ENCODE data around the gene KDR. TPM values are rescaled to one million over a fixed set of nuclear protein-coding genes. Genes with fewer than 3 reads are reported as not detected.

KDR gene
- total RNA-seq, 1 donor from 2014 or later: 1.6 TPM

DNA sequence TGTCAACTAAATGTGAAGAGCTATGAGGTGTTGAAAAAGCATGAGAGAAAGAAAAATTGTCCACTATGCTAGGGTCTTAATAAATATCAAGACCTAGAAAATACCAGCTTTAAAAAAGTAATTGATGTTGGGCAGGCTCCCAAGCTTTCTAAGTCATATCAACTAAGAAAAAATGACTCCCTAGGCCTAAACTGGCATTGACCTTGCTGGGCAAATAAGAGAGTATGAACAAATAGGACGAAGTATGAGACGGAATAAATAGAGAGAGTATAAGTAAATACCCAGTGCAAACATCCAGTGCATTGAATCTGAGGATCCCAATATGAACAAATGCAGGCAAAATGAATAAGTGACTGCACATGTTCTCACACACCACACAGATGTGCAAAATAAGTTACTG lies 3.2 kb downstream of the KDR start:
- no peak overlapping the region for H3K4me3 ChIP-seq (ENCODE audit: low read depth, low read length)
- H3K27me3 ChIP-seq (ENCODE audit: control insufficient read depth, insufficient read depth, low read length): peaks cover 21% of the 10 kb centered on the region
- TF ChIP-seq, protein P1, sequence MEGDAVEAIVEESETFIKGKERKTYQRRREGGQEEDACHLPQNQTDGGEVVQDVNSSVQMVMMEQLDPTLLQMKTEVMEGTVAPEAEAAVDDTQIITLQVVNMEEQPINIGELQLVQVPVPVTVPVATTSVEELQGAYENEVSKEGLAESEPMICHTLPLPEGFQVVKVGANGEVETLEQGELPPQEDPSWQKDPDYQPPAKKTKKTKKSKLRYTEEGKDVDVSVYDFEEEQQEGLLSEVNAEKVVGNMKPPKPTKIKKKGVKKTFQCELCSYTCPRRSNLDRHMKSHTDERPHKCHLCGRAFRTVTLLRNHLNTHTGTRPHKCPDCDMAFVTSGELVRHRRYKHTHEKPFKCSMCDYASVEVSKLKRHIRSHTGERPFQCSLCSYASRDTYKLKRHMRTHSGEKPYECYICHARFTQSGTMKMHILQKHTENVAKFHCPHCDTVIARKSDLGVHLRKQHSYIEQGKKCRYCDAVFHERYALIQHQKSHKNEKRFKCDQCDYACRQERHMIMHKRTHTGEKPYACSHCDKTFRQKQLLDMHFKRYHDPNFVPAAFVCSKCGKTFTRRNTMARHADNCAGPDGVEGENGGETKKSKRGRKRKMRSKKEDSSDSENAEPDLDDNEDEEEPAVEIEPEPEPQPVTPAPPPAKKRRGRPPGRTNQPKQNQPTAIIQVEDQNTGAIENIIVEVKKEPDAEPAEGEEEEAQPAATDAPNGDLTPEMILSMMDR (IDR thresholded peaks at IDR 0.05; ENCODE audit: insufficient read depth, low read length, poor library complexity, severe bottlenecking): no peak
- H3K36me3 ChIP-seq (ENCODE audit: control insufficient read depth, insufficient read depth, low read length): no peaks in the 10 kb centered on the region
- no peak for DNase-seq (ENCODE audit: low read depth)

DNA sequence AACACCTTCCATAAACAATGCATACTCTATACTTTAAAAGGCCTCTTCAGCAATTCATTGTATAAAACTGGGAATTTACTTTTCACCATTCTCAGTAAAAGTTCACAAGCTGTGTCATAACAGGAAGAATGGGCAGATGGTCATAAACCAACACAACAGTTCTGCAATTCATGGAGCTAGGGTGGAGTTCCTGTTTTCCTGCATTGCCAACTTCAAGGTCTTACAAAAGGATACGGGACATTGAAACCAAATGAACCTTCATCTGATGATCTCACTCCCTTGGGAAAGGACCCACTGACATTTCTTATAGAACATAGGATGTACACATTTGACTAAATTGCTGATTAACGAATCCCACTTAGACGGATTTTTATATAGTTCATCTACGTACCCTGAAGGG lies 4.1 kb downstream of the KDR start:
- no peak for DNase-seq (ENCODE audit: low read depth)
- TF ChIP-seq, protein P1 (IDR thresholded peaks at IDR 0.05; ENCODE audit: insufficient read depth, low read length, poor library complexity, severe bottlenecking): no peak

DNA sequence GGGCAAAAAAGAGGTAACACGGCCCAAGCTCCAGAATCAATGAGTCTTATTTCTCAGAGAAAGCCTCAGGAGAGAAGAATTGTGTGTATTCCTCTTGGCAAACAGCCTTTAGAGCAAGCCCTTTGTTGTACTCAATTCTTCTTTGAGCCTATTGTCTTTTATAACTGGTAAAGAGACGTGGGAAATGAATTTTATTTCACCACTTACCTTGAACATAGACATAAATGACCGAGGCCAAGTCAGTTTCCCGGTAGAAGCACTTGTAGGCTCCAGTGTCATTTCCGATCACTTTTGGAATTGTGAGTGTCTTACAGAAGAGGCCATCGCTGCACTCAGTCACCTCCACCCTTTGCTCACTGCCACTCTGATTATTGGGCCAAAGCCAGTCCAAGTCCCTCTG lies 7.0 kb downstream of the KDR start:
- Histone ChIP-seq H3K36me3 (ENCODE audit: control insufficient read depth, insufficient read depth, low read length) (no peaks in the 10 kb centered on the region), H3K4me3 (ENCODE audit: low read depth, low read length) (no peak overlapping the region), H3K27me3 (ENCODE audit: control insufficient read depth, insufficient read depth, low read length) (no peaks in the 10 kb centered on the region)
- no peak for DNase-seq (ENCODE audit: low read depth)
- TF ChIP-seq, protein P1 (IDR thresholded peaks at IDR 0.05; ENCODE audit: insufficient read depth, low read length, poor library complexity, severe bottlenecking): no peak

More for the DNA sequence above, 4.1 kb downstream of the KDR start:
- Histone ChIP-seq H3K27me3 (ENCODE audit: control insufficient read depth, insufficient read depth, low read length) (peaks cover 20% of the 10 kb centered on the region), H3K36me3 (ENCODE audit: control insufficient read depth, insufficient read depth, low read length) (no peaks in the 10 kb centered on the region), H3K4me3 (ENCODE audit: low read depth, low read length) (no peak overlapping the region)

DNA sequence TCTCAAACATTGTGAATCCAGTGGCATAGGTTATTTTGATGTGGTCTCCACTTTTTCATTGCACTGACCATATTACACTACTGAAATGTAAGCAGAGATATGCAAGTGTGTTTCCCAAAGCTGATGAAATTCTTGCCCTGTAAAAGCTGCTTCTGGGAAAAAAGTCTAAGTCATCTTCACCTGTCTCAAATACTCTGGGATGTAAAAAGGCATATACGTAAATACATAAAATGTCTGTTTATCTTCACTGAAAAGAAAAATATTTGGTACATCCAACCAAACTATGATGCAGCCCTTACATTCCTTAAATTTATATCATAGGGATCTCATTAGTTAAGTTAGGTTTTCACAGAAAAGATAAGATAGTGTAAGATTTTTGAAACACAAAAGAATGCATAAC lies 7.9 kb downstream of the KDR start:
- TF ChIP-seq, protein P1 (IDR thresholded peaks at IDR 0.05; ENCODE audit: insufficient read depth, low read length, poor library complexity, severe bottlenecking): no peak
- H3K4me3 ChIP-seq (ENCODE audit: low read depth, low read length): no peak overlapping the region
- H3K36me3 ChIP-seq (ENCODE audit: control insufficient read depth, insufficient read depth, low read length): no peaks in the 10 kb centered on the region
- H3K27me3 ChIP-seq (ENCODE audit: control insufficient read depth, insufficient read depth, low read length): no peaks in the 10 kb centered on the region
- no peak for DNase-seq (ENCODE audit: low read depth)

DNA sequence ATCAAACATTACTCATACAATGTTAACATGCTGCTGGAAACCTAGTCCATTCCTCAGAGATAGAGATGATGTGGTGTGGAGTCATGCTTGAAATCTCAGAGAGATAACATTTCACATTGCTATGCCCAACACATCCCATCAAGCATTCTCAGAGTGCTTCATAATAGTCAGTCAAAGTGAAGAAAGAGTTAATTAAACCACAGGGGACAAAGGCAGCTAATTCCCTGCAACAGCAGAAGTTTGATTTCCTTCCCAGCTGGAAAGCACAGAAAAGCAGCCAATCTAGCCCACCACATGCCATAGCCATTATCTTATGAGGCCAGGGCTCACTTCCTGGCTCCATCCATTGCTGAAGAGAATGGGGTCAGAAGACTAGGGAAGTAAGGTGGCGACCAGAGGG lies 8.9 kb downstream of the KDR start:
- TF ChIP-seq, protein P1 (IDR thresholded peaks at IDR 0.05; ENCODE audit: insufficient read depth, low read length, poor library complexity, severe bottlenecking): no peak
- no peak for DNase-seq (ENCODE audit: low read depth)
- Histone ChIP-seq H3K36me3 (ENCODE audit: control insufficient read depth, insufficient read depth, low read length) (no peaks in the 10 kb centered on the region), H3K4me3 (ENCODE audit: low read depth, low read length) (no peak overlapping the region), H3K27me3 (ENCODE audit: control insufficient read depth, insufficient read depth, low read length) (no peaks in the 10 kb centered on the region)

DNA sequence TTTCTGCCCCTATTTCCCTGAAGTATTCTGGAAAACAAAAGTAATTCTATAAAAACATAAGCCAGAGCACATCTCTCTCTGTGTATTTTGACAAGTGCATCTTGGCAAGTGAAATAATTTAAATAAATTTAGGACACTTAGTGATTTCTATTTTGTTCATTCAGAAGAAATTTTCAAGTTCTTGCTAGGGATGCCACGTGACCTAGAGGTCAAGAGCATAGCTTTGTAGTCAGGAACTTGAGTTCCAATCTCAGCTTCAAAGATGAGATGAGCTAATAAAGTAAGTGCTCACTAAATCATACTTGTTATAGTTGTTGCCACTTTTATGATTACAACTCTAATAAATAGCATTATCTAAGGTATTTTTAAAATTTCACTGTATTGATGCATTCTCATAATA lies 13.8 kb downstream of the KDR start:
- H3K36me3 ChIP-seq (ENCODE audit: control insufficient read depth, insufficient read depth, low read length): no peaks in the 10 kb centered on the region
- TF ChIP-seq, protein P1 (IDR thresholded peaks at IDR 0.05; ENCODE audit: insufficient read depth, low read length, poor library complexity, severe bottlenecking): no peak

More for the DNA sequence above, 13.8 kb downstream of the KDR start:
- no peak overlapping the region for H3K4me3 ChIP-seq (ENCODE audit: low read depth, low read length)
- no peaks in the 10 kb centered on the region for H3K27me3 ChIP-seq (ENCODE audit: control insufficient read depth, insufficient read depth, low read length)
- no peak for DNase-seq (ENCODE audit: low read depth)
